Ammon's horn (tissue), 1 donor: ENCODE measurements around the gene SORL1-AS1.
"Not testable (repeated sequence)": the region's sequence is repeated elsewhere in the genome, so short reads cannot be mapped to it uniquely, and the experiment has no call there.

Experiments
- DNase-seq: peaks from one replicate; pipeline ENCODE4 v3.0.0-alpha.2; 2016; ENCODE audit warnings: low spot score

The SORL1-AS1 gene

DNA sequence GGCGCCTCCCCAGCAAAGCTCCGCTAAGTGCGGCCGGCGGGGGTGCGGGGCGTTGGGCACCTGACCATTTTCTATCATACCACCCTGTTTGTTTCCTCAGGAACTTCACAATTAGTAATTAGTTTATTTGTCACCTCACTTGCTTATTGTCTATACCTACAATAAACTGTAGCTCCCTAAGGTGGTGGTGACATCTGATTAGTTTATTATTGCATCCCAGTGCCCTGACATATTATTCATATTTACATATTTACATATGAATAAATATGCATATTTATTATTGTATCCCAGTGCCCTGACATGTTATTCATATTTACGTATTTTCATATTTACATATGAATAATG, 25.4 kb downstream of the SORL1-AS1 start:
- DNase-seq, result no peak

GRCh38 chr11:121426476-121427399, 26.0 kb downstream of the SORL1-AS1 start:
- no peak for DNase-seq

DNA sequence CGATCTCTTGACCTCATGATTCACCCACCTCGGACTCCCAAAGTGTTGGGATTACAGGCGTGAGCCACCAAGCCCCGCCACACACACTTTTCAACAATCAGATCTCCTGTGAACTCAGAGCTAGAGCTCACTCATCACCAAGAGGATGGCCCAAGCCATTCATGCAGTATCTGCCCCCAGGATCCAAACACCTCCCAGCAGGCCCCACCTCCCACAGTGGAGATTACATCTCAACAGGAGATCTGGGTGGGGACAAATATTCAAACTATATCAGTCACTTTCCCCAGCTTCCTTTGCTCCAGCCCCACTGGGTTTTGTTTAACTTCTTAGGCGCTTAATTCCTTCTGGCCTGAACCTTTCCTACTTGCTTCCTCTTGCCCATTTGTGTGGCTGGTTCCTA, 26.9 kb downstream of the SORL1-AS1 start:
- DNase-seq, result no peak

- no peak for DNase-seq
These were observed 30.1 kb downstream of the SORL1-AS1 start for GRCh38 chr11:121422675-121423074.

GRCh38 chr11:121421149-121421901, 31.4 kb downstream of the SORL1-AS1 start:
- no peak for DNase-seq

DNA sequence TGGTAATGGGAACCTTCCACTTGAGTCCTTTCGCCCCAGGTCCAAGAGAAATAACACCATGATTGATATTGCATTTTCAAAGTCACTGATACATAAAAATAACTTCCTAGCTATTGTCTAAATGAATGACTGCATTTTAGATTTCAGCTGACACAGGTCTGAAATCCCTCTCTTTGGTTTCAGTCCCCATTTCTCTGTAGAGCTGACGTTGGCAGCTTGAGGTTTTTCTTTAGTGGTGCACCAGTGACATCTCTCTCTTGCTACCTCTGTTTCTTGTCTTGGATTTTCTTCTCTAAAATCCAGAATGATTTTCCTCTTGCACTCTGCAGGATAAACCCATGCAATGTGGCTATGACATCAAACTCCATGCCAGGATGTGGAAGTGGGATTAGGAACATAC, 32.4 kb downstream of the SORL1-AS1 start:
- DNase-seq, result no peak

- DNase-seq, result no peak
These were observed 32.9 kb downstream of the SORL1-AS1 start for GRCh38 chr11:121419836-121420235.

GRCh38 chr11:121418625-121419114, 34.1 kb downstream of the SORL1-AS1 start:
- DNase-seq, result peak; percentile 27

- no peak for DNase-seq
These were observed 35.2 kb downstream of the SORL1-AS1 start for GRCh38 chr11:121417607-121418006.

DNA sequence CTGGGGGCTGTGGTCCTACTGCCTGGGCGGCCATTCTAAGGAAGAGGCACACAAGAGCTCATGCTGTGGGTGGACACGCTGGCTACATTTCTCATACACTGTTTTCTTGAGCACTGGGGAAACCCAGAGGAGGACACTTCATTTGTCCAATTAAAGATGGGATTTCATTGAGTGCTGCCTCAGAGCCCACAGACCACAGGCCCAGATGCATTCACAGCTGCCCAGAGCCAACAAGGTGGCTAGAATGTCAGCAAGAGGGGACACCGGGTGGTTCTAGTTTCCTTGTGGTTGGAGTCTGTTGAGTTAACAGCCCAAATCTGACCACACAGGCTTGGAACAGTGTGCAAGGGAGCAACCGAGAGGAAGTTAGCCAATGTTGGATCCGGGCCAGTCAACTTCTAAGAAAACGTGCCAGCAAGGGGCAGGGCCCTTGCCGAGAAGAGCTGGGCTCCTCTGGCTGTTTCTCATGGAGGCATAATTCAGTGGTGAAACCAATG, 35.7 kb downstream of the SORL1-AS1 start:
- peak; percentile 82 for DNase-seq

DNA sequence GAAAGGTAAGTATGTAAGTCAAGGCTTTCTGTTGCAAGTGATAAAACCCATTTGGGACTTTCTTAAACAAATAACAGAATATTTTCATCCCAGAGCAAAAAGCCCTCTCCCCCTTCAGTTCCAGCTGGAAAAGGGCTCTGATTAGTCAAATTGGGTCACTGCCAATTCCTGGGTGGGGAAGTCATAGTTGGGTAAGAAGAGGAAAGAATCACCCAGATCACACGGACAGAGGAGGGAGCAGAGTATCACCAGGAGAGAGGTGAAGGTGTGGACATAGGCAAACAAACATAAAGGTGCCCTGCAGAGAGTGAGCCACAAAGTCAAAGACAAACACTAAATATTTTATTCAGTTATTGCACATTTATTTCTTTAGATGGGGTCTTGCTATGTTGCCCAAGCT, 36.9 kb downstream of the SORL1-AS1 start:
- DNase-seq, result no peak

DNA sequence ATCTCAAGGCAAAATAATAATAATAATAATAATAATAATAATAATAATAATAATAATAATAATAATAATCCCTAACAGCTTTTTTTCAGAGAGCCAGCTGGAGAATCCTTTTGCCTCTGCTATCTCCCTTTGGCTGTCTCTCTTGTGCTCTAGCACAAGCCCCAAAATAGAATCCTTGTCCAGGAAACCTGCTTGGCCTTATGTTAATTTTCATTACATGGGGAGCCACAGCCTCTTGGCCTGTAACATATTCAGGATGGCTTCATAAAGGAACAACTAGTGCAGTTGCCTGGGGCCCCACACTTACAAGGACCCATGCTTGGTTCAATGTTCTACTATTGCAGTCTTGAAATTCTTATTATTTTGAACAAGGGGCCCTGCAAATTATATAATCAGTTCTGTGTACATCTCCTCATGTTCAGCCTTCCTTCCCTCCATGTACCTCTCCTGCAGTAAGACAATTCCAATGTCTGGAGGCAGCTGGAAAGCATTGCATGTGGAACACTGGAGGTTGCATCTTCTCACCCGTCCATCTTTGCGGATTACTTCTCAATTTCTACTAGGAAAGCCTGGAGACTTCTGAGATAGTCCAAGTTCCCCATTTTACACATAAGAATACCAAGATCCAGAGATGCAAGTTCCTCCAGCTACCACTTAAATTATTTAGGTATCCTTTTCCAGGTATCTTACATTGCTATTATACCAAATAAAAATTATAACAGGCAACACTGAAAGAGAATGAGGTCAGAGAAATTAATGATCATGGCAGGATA, 38.4 kb downstream of the SORL1-AS1 start:
- DNase-seq, result no peak

GRCh38 chr11:121412711-121413415, 39.9 kb downstream of the SORL1-AS1 start:
- DNase-seq, result no peak

DNA sequence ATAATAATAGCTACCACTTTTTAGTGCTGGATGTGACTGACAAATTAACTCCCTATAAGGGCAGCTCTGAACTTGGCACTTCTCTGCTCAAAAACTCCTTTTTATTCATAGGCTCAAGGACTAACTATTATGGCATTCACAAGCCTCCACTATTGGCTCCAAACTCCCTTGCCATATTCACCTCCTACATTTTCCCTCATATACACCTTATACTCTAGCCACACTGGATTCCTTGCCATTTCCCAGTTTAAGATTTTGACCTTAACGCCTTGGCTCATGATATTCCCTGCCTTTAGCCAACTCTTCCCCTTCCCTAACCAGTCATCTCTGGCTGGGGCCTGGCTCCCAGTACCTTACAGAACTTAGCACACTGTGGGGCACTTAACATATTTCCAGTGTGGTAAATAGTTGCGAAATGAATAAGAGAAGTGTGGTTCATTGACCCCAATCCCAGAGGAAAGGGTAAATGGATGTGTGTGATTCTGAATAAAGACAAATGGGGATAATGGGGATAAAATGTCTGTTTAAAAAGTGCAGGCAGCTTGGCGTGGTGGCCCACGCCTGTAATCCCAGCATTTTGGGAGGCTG, 40.7 kb downstream of the SORL1-AS1 start:
- no peak for DNase-seq

- not testable (repeated sequence) for DNase-seq
These were observed 41.4 kb downstream of the SORL1-AS1 start for GRCh38 chr11:121411330-121411729.

GRCh38 chr11:121410041-121410440, 42.7 kb downstream of the SORL1-AS1 start:
- not testable (repeated sequence) for DNase-seq

- no peak for DNase-seq
These were observed 43.9 kb downstream of the SORL1-AS1 start for GRCh38 chr11:121408830-121409229.

- DNase-seq, result no peak
These were observed 46.5 kb downstream of the SORL1-AS1 start for GRCh38 chr11:121406291-121406690.

DNA sequence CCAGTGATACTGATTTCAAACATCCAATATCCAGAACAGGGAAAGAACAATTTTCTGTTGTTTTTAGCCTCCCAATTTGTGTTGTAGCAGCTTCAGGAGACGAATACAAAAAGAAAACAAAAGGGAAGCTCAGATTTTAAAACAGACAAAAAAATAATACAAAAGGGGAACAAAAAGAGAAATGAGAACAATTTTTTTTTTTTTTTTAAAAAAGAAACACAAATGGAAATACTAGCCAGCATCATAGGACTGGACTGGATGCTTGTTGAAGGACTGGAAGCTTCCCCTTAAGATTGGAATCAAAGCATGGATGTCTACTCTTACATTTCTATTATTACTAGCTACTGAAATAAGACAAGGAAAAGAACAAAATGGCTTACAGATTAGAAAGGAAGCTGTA, 47.1 kb downstream of the SORL1-AS1 start:
- DNase-seq, result no peak

DNA sequence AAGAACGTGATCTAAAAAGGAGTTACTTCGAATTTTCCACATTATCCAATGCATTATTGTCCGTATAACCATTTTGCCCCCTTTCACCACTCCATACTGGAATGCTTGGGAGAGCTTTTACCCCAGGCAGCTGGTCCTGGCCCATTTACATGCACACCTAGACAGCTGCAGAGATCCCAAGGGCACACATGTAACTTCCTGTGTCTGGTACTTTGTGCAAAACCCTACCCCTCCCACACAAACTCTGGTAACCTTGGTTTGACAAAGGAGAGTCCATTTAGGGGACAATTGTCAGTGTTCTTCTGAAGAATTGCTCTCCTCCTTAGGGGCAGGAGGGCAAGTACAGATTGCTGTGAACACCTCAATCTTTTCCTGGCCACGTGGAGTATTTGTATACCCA, 58.0 kb downstream of the SORL1-AS1 start:
- DNase-seq, result no peak

- no peak for DNase-seq
These were observed 58.9 kb downstream of the SORL1-AS1 start for GRCh38 chr11:121393855-121394254.
